ENCODE measurements around the gene NOD1. TPM values are rescaled to one million over a fixed set of nuclear protein-coding genes. Genes with fewer than 3 reads are reported as not detected.

Gene NOD1
- total and polyA plus RNA-seq, 2 of the 8 experiments (the other 6 are each of a cell fraction or from before 2014, with no cell fraction given): 3.8 to 6.5 TPM

- TF ChIP-seq USF2 (IDR thresholded peaks at IDR 0.05; ENCODE audit: low read length) (no peak), KDM4A (IDR thresholded peaks at IDR 0.05; ENCODE audit: low read depth, low read length, severe bottlenecking) (no peak), POLR2AphosphoS5 (IDR thresholded peaks at IDR 0.05; ENCODE audit: low read depth, low read length) (no peak), SUZ12 (IDR thresholded peaks at IDR 0.05; ENCODE audit: low read length) (no peak), JUND (IDR thresholded peaks at IDR 0.05; ENCODE audit: low read length) (no peak)
Observed at GRCh38 chr7:30521532-30521931, 42.9 kb upstream of the NOD1 start (continued).

Data from H1 (cell line).